ENCODE measurements around the gene NIT1. TPM values are rescaled to one million over a fixed set of nuclear protein-coding genes. Genes with fewer than 3 reads are reported as not detected.

NIT1 gene
- total RNA-seq, 2 experiments from 2014 or later: 36.4 to 40.9 TPM

DNA sequence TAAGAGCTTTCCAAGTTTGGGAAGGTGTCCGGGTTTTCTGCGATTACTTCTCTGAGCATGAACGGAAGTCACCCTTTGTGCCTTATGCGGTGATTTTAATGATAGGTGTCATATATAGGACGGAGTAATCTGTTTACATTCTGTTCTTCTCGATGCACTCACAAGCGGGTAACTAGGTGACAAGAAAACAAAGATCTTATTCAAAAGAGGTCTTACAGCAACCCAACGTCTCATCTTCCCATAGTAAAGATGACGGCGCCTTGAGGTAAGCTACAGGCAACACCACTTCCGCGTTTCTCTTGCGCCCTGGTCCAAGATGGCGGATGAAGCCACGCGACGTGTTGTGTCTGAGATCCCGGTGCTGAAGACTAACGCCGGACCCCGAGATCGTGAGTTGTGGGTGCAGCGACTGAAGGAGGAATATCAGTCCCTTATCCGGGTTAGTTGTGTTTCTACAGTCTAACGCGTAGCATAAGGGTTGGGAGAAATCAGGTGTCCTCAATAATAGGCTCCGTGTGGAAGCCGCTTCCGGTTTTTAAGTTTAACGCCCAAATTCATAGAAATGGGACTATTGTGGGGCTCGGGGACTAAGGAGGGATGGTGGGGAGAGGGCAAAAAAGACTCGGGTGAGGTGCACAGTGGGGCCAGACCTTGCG lies 35.9 kb downstream of the NIT1 start, which contains the start of gene UFC1:
UFC1 (plus strand) TSS at position 297 of the 656 bp plus-strand sequence; CDS start at position 317, 20 bp downstream.
- Mint-ChIP-seq H3K36me3 (peaks cover 20% of the 10 kb centered on the region), H3K4me1 (peaks cover 23% of the 10 kb centered on the region), H3K4me3 (peak within 1 kb of the TSS; percentile 99), H3K27ac (peak within 1 kb of the TSS; percentile 100), H3K9me3 (ENCODE audit: low read depth) (no peaks in the 10 kb centered on the region), H3K27me3 (no peaks in the 10 kb centered on the region)
- CTCF ChIA-PET: interaction anchor here (0.7 to 5.8 kb wide), 7 partner anchors 12 to 163 kb away, joined by 3 to 41 read pairs (median 4); partner anchors contain the start of genes PPOX and TOMM40L
- peak; percentile 92 for DNase-seq
- ATAC-seq: peak; percentile 95

DNA sequence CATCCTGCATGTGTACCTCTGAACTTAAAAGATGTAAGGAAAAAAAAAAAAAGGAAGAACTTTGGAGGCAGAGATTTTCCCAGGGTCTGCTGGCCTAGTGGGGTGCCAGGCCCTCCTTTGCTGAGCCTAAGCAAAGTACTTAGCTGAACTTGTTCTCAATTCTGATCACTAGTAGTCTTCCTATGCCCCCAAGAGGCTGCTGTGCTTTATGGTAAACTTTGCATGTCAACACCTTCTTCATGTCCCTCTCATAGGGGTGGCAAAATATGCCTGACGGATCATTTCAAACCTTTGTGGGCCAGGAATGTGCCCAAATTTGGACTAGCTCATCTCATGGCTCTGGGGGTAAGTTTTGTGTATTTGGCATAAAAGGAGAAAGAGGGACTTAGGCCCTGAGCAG lies 40.0 kb downstream of the NIT1 start:
- H3K36me3 Mint-ChIP-seq: peaks cover 24% of the 10 kb centered on the region
- no peak for ATAC-seq
- H3K4me1 Mint-ChIP-seq: peaks cover 45% of the 10 kb centered on the region
- H3K9me3 Mint-ChIP-seq (ENCODE audit: low read depth): no peaks in the 10 kb centered on the region
- no peak overlapping the region for H3K4me3 Mint-ChIP-seq
- no peak for DNase-seq
- no peaks in the 10 kb centered on the region for H3K27me3 Mint-ChIP-seq
- CTCF ChIA-PET: interaction anchor here (0.9 to 5.8 kb wide), 4 partner anchors 8 to 88 kb away, joined by 3 to 41 read pairs (median 4); partner anchors contain the start of genes ARHGAP30, NDUFS2, NIT1 and PFDN2
- H3K27ac Mint-ChIP-seq: peak overlapping the region; percentile 82

DNA sequence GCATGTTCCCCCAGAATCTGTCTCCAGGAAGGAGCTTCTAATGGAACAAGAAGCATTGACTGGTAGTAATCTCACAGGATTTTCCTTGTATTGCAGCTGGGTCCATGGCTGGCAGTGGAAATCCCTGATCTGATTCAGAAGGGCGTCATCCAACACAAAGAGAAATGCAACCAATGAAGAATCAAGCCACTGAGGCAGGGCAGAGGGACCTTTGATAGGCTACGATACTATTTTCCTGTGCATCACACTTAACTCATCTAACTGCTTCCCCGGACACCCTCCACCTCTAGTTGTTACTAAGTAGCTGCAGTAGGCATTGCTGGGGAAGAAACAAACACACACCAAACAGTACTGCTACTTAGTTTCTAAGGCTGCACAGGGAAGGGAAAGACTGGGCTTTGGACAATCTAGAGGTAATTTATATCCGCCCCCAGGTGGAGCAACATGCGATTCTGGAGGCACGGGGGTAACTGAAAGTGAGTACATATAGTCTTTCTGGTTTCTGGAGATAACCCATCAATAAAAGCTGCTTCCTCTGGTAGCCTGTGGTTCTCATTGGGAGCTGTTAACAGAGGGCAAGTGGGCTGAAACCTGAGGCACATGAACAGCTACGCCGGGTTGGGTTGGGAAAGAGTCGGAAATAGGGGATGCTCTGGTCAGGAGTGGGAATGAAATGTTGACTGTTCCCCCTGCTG lies 40.6 kb downstream of the NIT1 start:
- ATAC-seq (no peak), DNase-seq (no peak)
- no peaks in the 10 kb centered on the region for H3K9me3 Mint-ChIP-seq (ENCODE audit: low read depth)
- H3K27ac Mint-ChIP-seq: peak overlapping the region; percentile 82
- H3K4me3 Mint-ChIP-seq: peak overlapping the region; percentile 76
- H3K27me3 Mint-ChIP-seq: no peaks in the 10 kb centered on the region
- CTCF ChIA-PET: interaction anchor here (0.6 to 5.8 kb wide), 5 partner anchors 8 to 67 kb away, joined by 3 to 41 read pairs (median 3); partner anchors contain the start of genes DEDD, NDUFS2, NIT1 and PFDN2
- H3K36me3 Mint-ChIP-seq: peaks cover 28% of the 10 kb centered on the region
- peaks cover 49% of the 10 kb centered on the region for H3K4me1 Mint-ChIP-seq

DNA sequence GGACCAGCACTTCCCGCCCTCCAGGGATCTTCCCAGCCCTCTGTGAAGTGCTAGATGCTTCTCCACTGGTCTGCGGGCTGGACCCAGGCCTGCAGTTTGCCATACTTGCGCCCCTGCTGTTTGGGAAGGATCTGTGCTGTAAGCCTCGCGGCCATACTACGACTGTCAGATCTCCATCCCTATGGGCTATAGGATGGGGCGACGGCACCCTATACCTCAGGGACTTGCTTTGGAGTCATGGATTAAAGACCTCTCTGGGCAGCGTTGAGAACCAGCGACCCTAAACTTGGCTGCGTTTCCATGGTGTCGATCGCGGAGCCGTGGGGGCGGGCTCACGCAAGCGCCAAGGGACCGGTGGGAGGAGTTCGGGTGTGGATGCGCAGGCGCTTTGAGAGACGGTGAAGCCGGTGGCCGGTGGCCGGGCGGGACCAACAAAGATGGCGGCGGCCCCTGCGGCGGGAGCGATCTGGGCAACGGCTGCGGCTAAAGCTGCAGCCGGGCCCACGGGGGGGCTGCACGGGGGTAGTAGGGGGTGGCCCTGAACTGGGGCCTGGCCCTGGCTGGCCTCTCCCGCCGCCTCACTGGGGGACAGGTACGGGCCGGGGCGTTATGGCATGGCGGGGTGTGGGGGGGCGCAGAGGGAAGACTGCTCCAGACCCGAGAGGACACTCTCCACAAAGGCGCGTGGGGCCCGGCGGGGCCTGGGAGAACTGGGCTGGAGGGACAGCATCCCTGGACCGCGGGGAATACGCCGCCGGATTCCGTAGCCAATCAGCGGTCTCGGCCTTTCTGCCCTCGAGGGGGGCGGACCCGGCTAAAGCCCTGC lies 41.4 kb downstream of the NIT1 start, which contains the start of gene USP21:
USP21 (plus strand) TSS at position 414 of the 826 bp plus-strand sequence. CDS start 1,141 bp downstream, outside the sequence.
- ATAC-seq (peak; percentile 95), DNase-seq (peak; percentile 95)
- Mint-ChIP-seq H3K9me3 (ENCODE audit: low read depth) (no peaks in the 10 kb centered on the region), H3K27ac (peak within 1 kb of the TSS; percentile 82), H3K27me3 (no peaks in the 10 kb centered on the region), H3K4me1 (peaks cover 46% of the 10 kb centered on the region), H3K36me3 (peaks cover 33% of the 10 kb centered on the region), H3K4me3 (peak within 1 kb of the TSS; percentile 76)
- CTCF ChIA-PET: interaction anchor here (1.0 to 1.3 kb wide), 2 partner anchors 27 to 41 kb away, joined by 3 to 5 read pairs; partner anchors contain the start of genes DEDD, NIT1 and PFDN2

DNA sequence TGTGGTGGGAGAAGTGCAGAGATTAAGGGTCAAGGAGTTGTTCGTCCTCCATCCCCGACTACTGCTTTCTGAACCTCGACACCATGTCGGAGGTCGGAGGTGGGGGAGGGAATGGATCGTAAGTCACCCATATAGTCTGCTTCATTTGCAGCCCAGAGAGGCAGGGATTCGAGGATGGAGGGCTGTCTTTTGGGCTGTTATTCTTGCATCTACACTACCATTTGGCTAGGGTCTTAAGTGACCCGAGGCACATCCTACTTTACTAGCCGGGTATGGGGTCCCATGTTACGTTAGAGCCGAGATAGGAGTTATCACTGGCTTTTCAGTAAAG lies 42.0 kb downstream of the NIT1 start:
- H3K4me3 Mint-ChIP-seq: peak overlapping the region; percentile 76
- H3K9me3 Mint-ChIP-seq (ENCODE audit: low read depth): no peaks in the 10 kb centered on the region
- CTCF ChIA-PET: no interaction called here
- H3K36me3 Mint-ChIP-seq: peaks cover 32% of the 10 kb centered on the region
- H3K27me3 Mint-ChIP-seq: no peaks in the 10 kb centered on the region
- no peak for ATAC-seq
- peak overlapping the region; percentile 78 for H3K27ac Mint-ChIP-seq
- DNase-seq: no peak
- peaks cover 45% of the 10 kb centered on the region for H3K4me1 Mint-ChIP-seq

DNA sequence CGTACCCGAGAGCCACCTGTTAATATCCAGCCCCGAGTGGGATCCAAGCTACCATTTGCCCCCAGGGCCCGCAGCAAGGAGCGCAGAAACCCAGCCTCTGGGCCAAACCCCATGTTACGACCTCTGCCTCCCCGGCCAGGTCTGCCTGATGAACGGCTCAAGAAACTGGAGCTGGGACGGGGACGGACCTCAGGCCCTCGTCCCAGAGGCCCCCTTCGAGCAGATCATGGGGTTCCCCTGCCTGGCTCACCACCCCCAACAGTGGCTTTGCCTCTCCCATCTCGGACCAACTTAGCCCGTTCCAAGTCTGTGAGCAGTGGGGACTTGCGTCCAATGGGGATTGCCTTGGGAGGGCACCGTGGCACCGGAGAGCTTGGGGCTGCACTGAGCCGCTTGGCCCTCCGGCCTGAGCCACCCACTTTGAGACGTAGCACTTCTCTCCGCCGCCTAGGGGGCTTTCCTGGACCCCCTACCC lies 42.8 kb downstream of the NIT1 start:
- peak overlapping the region; percentile 21 for H3K27ac Mint-ChIP-seq
- peaks cover 44% of the 10 kb centered on the region for H3K4me1 Mint-ChIP-seq
- H3K27me3 Mint-ChIP-seq: no peaks in the 10 kb centered on the region
- CTCF ChIA-PET: interaction anchor here (0.8 kb wide), 1 partner anchor 20 kb away, joined by 4 read pairs; no protein-coding TSS in a partner anchor
- H3K4me3 Mint-ChIP-seq: peak overlapping the region; percentile 76
- no peaks in the 10 kb centered on the region for H3K9me3 Mint-ChIP-seq (ENCODE audit: low read depth)
- ATAC-seq (no peak), DNase-seq (no peak)
- peaks cover 29% of the 10 kb centered on the region for H3K36me3 Mint-ChIP-seq

DNA sequence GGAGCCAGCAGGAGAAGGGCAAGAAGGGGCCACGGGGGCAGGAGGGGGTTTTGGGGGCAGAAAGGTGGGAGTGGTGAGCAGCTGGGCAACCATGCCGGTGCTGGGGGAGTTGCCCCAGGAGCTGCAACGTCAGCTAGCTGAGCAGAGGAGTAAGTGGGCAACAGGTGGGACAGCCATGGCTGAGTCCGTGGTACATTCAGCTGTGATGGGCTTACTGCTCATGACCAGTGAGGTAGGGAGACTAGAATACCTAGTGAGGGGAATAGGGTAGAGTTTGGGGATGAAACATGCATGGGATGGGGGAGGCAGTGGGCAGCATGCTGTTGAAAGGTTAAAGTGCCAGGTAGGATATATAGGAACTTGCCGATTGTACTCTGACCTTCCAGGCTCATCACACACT lies 43.7 kb downstream of the NIT1 start:
- CTCF ChIA-PET: interaction anchor here (0.9 to 1.0 kb wide), 2 partner anchors 64 to 221 kb away, joined by 3 read pairs; partner anchors contain the start of gene TOMM40L
- H3K27me3 Mint-ChIP-seq: no peaks in the 10 kb centered on the region
- DNase-seq (no peak), ATAC-seq (no peak)
- H3K27ac Mint-ChIP-seq: no peak overlapping the region
- peaks cover 47% of the 10 kb centered on the region for H3K4me1 Mint-ChIP-seq
- no peak overlapping the region for H3K4me3 Mint-ChIP-seq
- H3K9me3 Mint-ChIP-seq (ENCODE audit: low read depth): no peaks in the 10 kb centered on the region
- H3K36me3 Mint-ChIP-seq: peaks cover 29% of the 10 kb centered on the region

DNA sequence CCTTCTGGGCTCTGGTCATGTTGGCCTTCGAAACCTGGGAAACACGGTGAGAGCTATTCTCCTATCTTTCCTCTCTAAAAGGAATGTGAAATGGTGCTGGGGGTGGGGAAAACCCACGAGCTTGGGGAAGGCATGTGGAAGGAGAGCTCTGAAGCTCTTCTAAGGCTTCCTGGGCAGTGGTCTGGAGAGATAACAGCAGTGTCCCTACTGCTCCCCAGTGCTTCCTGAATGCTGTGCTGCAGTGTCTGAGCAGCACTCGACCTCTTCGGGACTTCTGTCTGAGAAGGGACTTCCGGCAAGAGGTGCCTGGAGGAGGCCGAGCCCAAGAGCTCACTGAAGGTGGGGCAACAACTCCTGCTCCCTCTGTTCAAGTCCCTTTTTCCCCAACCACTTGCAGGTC lies 44.1 kb downstream of the NIT1 start:
- H3K36me3 Mint-ChIP-seq: peaks cover 26% of the 10 kb centered on the region
- peaks cover 49% of the 10 kb centered on the region for H3K4me1 Mint-ChIP-seq
- H3K4me3 Mint-ChIP-seq: no peak overlapping the region
- CTCF ChIA-PET: interaction anchor here (0.9 to 1.0 kb wide), 2 partner anchors 63 to 220 kb away, joined by 3 read pairs; partner anchors contain the start of gene TOMM40L
- H3K27me3 Mint-ChIP-seq: no peaks in the 10 kb centered on the region
- H3K9me3 Mint-ChIP-seq (ENCODE audit: low read depth): no peaks in the 10 kb centered on the region
- DNase-seq: no peak
- no peak overlapping the region for H3K27ac Mint-ChIP-seq
- ATAC-seq: no peak

DNA sequence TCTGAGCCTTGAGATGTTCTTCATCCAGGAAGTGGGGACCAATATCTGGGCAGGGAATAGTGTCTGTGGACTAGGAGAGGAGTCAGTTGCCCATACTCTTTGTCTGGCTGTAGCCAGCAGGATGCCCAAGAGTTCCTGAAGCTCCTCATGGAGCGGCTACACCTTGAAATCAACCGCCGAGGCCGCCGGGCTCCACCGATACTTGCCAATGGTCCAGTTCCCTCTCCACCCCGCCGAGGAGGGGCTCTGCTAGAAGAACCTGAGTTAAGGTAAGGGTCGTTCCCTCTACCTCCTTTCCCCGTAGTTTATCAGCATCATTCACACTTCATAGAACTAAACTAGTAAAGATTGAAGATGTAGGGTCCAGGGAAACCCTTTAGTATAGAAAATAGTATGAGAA lies 44.9 kb downstream of the NIT1 start:
- Mint-ChIP-seq H3K4me1 (peaks cover 55% of the 10 kb centered on the region), H3K27me3 (no peaks in the 10 kb centered on the region), H3K4me3 (no peak overlapping the region), H3K27ac (no peak overlapping the region), H3K36me3 (peaks cover 21% of the 10 kb centered on the region), H3K9me3 (ENCODE audit: low read depth) (no peaks in the 10 kb centered on the region)
- no peak for ATAC-seq
- DNase-seq: no peak
- CTCF ChIA-PET: interaction anchor here (1.0 kb wide), 1 partner anchor 63 kb away, joined by 3 read pairs; the partner anchor contains the start of gene TOMM40L

DNA sequence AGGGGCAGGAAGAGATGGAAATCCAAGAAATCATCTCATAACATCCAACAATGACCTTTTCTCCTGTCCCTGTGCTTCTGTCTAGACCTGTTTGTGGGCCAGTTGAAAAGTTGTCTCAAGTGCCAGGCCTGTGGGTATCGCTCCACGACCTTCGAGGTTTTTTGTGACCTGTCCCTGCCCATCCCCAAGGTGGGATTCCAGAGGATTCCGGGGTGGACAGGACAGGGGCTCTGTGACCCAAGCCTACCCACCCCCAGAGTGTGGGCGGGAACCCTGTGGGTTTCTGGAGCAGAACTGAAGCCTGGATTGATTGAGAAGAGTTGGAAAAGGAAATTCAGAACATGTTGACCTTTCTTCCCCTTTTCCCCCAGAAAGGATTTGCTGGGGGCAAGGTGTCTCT lies 45.9 kb downstream of the NIT1 start:
- no peak for ATAC-seq
- peaks cover 57% of the 10 kb centered on the region for H3K4me1 Mint-ChIP-seq
- CTCF ChIA-PET: interaction anchor here (4.7 kb wide), 1 partner anchor 12 kb away, joined by 34 read pairs; the partner anchor contains the start of gene B4GALT3
- no peaks in the 10 kb centered on the region for H3K9me3 Mint-ChIP-seq (ENCODE audit: low read depth)
- DNase-seq: no peak
- H3K27ac Mint-ChIP-seq: peak overlapping the region; percentile 47
- no peaks in the 10 kb centered on the region for H3K27me3 Mint-ChIP-seq
- H3K36me3 Mint-ChIP-seq: peaks cover 14% of the 10 kb centered on the region
- H3K4me3 Mint-ChIP-seq: no peak overlapping the region

DNA sequence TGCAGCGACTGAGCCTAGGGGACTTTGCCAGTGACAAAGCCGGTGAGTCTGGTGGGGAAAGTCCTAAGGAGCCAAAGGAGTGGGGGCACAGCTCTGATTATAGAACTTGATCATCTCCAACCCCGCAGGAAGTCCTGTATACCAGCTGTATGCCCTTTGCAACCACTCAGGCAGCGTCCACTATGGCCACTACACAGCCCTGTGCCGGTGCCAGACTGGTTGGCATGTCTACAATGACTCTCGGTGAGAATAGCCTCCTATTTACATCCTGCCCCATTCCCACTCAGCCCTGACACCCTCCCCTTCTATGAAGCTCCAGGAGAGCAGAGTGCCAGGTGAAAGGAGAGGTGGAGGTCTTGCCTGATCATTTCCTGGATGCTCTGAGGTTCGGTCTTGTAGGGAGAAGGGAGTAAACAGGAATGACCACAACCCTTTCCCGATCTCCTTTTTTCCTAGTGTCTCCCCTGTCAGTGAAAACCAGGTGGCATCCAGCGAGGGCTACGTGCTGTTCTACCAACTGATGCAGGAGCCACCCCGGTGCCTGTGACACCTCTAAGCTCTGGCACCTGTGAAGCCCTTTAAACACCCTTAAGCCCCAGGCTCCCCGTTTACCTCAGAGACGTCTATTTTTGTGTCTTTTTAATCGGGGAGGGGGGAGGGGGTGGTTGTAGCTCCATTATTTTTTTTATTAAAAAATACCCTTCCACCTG lies 47.2 kb downstream of the NIT1 start:
- H3K27ac Mint-ChIP-seq: peak overlapping the region; percentile 95
- peak overlapping the region; percentile 83 for H3K4me3 Mint-ChIP-seq
- H3K27me3 Mint-ChIP-seq: no peaks in the 10 kb centered on the region
- peaks cover 52% of the 10 kb centered on the region for H3K4me1 Mint-ChIP-seq
- DNase-seq (no peak), ATAC-seq (no peak)
- H3K36me3 Mint-ChIP-seq: peaks cover 14% of the 10 kb centered on the region
- H3K9me3 Mint-ChIP-seq (ENCODE audit: low read depth): no peaks in the 10 kb centered on the region
- CTCF ChIA-PET: interaction anchor here (0.5 to 4.7 kb wide), 29 partner anchors 9 to 226 kb away, joined by 3 to 49 read pairs (median 4); partner anchors contain the start of genes APOA2, B4GALT3, NDUFS2 and NIT1
